ENCODE results near the gene DBR1. TPM values are rescaled to one million over a fixed set of nuclear protein-coding genes. Genes with fewer than 3 reads are reported as not detected.
A peak's percentile ranks its signal among the peaks of the same experiment; 100 is the strongest.

DBR1 gene
- total and polyA plus RNA-seq, 2 of the 13 experiments (the other 11 are each of a cell fraction or from before 2014, with no cell fraction given), result 6.4 to 16.7 TPM

- TF ChIP-seq ATF2 (CRISPR knock-in tag; IDR thresholded peaks at IDR 0.05), result 0 out of 2 replicates have a peak, but pooled peaks have one; percentile 21
- TF ChIP-seq ZNF124 (CRISPR knock-in tag; IDR thresholded peaks at IDR 0.05), result no peak; the same call in 1 of the 2 replicates
- 0 out of 2 replicates have a peak, but pooled peaks have one; percentile 34 for TF ChIP-seq ZNF451 (CRISPR knock-in tag; IDR thresholded peaks at IDR 0.05)
- TF ChIP-seq CSRNP1 (CRISPR knock-in tag; IDR thresholded peaks at IDR 0.05), result peak; percentile 79; the same call in 1 of the 2 replicates
- TF ChIP-seq KDM2A (CRISPR knock-in tag; IDR thresholded peaks at IDR 0.05; ENCODE audit: borderline replicate concordance, low read depth), result peak; percentile 97
- TF ChIP-seq NONO (IDR thresholded peaks at IDR 0.05), result no peak
- TF ChIP-seq NONO (CRISPR knock-in tag; conservative IDR thresholded peaks at IDR 0.05), result peak; percentile 69
- TF ChIP-seq RBFOX2 (IDR thresholded peaks at IDR 0.05; ENCODE audit: low read depth, low read length), result peak; percentile 88
- TF ChIP-seq ZNF7 (CRISPR knock-in tag; IDR thresholded peaks at IDR 0.05), result no peak
- peak; percentile 79; the same call in 1 of the 2 replicates for TF ChIP-seq NFE2L1 (CRISPR knock-in tag; IDR thresholded peaks at IDR 0.05; ENCODE audit: borderline replicate concordance)
- no peak for TF ChIP-seq RBAK (CRISPR knock-in tag; IDR thresholded peaks at IDR 0.05)
- peak; percentile 94 for TF ChIP-seq ZNF350 (CRISPR knock-in tag; IDR thresholded peaks at IDR 0.05; ENCODE audit: borderline replicate concordance, low read depth)
- no peak for TF ChIP-seq HOXA7 (CRISPR knock-in tag; IDR thresholded peaks at IDR 0.05)
- TF ChIP-seq ZNF446 (CRISPR knock-in tag; IDR thresholded peaks at IDR 0.05), result peak; percentile 58
- TF ChIP-seq HNRNPL (IDR thresholded peaks at IDR 0.05; ENCODE audit: low read depth, low read length), result no peak
- peak; percentile 5; the same call in 1 of the 2 replicates for TF ChIP-seq BCL6 (CRISPR knock-in tag; IDR thresholded peaks at IDR 0.05)
- TF ChIP-seq ZNF337 (CRISPR knock-in tag; IDR thresholded peaks at IDR 0.05; ENCODE audit: borderline replicate concordance, low read depth), result peak; percentile 49; the same call in 1 of the 2 replicates
- no peak for TF ChIP-seq NR2F6 (IDR thresholded peaks at IDR 0.05)
- TF ChIP-seq NR2F6 (CRISPR knock-in tag; IDR thresholded peaks at IDR 0.05), result no peak
- peak; percentile 78 for TF ChIP-seq AGO2 (optimal IDR thresholded peaks at IDR 0.05; ENCODE audit: low read depth, low read length)
- TF ChIP-seq HCFC1 (IDR thresholded peaks at IDR 0.05; ENCODE audit: low read depth, low read length), result peak; percentile 40; the same call in 1 of the 2 replicates
- TF ChIP-seq SP5 (CRISPR knock-in tag; IDR thresholded peaks at IDR 0.05; ENCODE audit: borderline replicate concordance, low read depth), result 0 out of 2 replicates have a peak, but pooled peaks have one; percentile 11
- no peak for TF ChIP-seq CHD2 (IDR thresholded peaks at IDR 0.05; ENCODE audit: low read depth, low read length)
- TF ChIP-seq ZNF30 (CRISPR knock-in tag; IDR thresholded peaks at IDR 0.05), result no peak
- TF ChIP-seq SMAD9 (CRISPR knock-in tag; IDR thresholded peaks at IDR 0.05), result no peak
- TF ChIP-seq CC2D1A (CRISPR knock-in tag; IDR thresholded peaks at IDR 0.05), result no peak
- TF ChIP-seq HNF4A (CRISPR knock-in tag; IDR thresholded peaks at IDR 0.05), result 0 out of 2 replicates have a peak, but pooled peaks have one; percentile 13
- peak; percentile 38; the same call in 1 of the 2 replicates for TF ChIP-seq ZNF567 (CRISPR knock-in tag; IDR thresholded peaks at IDR 0.05; ENCODE audit: borderline replicate concordance)
- no peak for TF ChIP-seq TERF1 (CRISPR knock-in tag; IDR thresholded peaks at IDR 0.05)
These were observed 12.7 kb upstream of the DBR1 start, which contains the start of gene ARMC8 (continued) for GRCh38 chr3:138187296-138188012.
